HepG2 (cell line): ENCODE measurements around the gene EID3. TPM values are rescaled to one million over a fixed set of nuclear protein-coding genes. Genes with fewer than 3 reads are reported as not detected.

Experiments
- AKNA ChIP-seq: sonication (generic); formaldehyde crosslinking; IDR thresholded peaks from 2 replicates; pipeline ENCODE4 v1.4.0; 2020; ENCODE audit warnings: missing genetic modification reagents, borderline replicate concordance
- GABPB1 ChIP-seq: IDR thresholded peaks from 2 replicates; pipeline ENCODE4 v1.6.1; 2016; ENCODE audit warnings: mild to moderate bottlenecking, missing genetic modification reagents, moderate library complexity, missing compliant biosample characterization
- HINFP ChIP-seq: sonication (generic); formaldehyde crosslinking; IDR thresholded peaks from 2 replicates; pipeline ENCODE4 v1.4.0; 2020; ENCODE audit warnings: low read depth, mild to moderate bottlenecking, missing genetic modification reagents
- HMG20A ChIP-seq: IDR thresholded peaks from 2 replicates; pipeline ENCODE4 v1.6.1; 2016; ENCODE audit warnings: borderline replicate concordance
- MTF1 ChIP-seq: sonication (generic); formaldehyde crosslinking; IDR thresholded peaks from 2 replicates; pipeline ENCODE4 v1.5.0; 2020; ENCODE audit warnings: missing genetic modification reagents
- NFKB2 ChIP-seq: sonication (generic); formaldehyde crosslinking; IDR thresholded peaks from 2 replicates; pipeline ENCODE4 v1.4.0; 2020; ENCODE audit warnings: missing genetic modification reagents, borderline replicate concordance
- NFYC ChIP-seq: IDR thresholded peaks from 2 replicates; pipeline ENCODE4 v1.6.1; 2016; ENCODE audit warnings: missing genetic modification reagents, missing compliant biosample characterization
- ZBTB2 ChIP-seq: sonication (generic); formaldehyde crosslinking; IDR thresholded peaks from 2 replicates; pipeline ENCODE4 v1.8.0; 2022; ENCODE audit warnings: low read depth, missing genetic modification reagents
- ZBTB20 ChIP-seq: sonication (generic); formaldehyde crosslinking; IDR thresholded peaks from 2 replicates; pipeline ENCODE4 v1.8.1; 2023; ENCODE audit warnings: missing genetic modification reagents, low read depth, mild to moderate bottlenecking, borderline replicate concordance
- ZNF264 ChIP-seq: sonication (generic); formaldehyde crosslinking; IDR thresholded peaks from 2 replicates; pipeline ENCODE4 v1.4.0; 2020; ENCODE audit warnings: missing genetic modification reagents
- ZNF841 ChIP-seq: sonication (generic); formaldehyde crosslinking; IDR thresholded peaks from 2 replicates; pipeline ENCODE4 v1.8.1; 2023; ENCODE audit warnings: missing genetic modification reagents, borderline replicate concordance
- polyA plus RNA-seq, 8 experiments: library from polyadenylated mRNA; depleted of rRNA in 3 of 8; stranded (reverse) in 7 of 8; unstranded in 1 of 8; fragments of >200 nt; fragmentation: Illumina TruSeq in 4 of 8; extraction: Trizol in 4 of 8; gene quantifications; 2 replicates each; pipeline versions ENCODE4 v1.2.1 to v1.2.3, GENCODE V29; 2011 to 2016; ENCODE audit warnings: low read depth in 4 of 8, missing spikeins in 1 of 8, mixed read lengths in 1 of 8; ENCODE audit not compliant: insufficient read depth in 1 of 8
- total RNA-seq, 5 experiments: library from RNA; depleted of rRNA; stranded (reverse); fragments of >200 nt; fragmentation: Illumina TruSeq; extraction: Trizol; gene quantifications; 2 replicates each; pipeline ENCODE4 v1.2.3, GENCODE V29; 2016; ENCODE audit warnings: low read depth in 1 of 5
- TF ChIP-seq, protein P1 (sequence below): IDR thresholded peaks from 2 replicates; pipeline ENCODE4 v1.6.1; 2012; ENCODE audit warnings: low read depth, low read length, improper control_type of control experiment
- TF ChIP-seq, protein P2 (sequence below): sonication (generic); formaldehyde crosslinking; IDR thresholded peaks from 2 replicates; pipeline ENCODE4 v1.5.1; 2020; ENCODE audit warnings: mild to moderate bottlenecking, missing genetic modification reagents

EID3 gene
- total and polyA plus RNA-seq, 2 of the 13 experiments (the other 11 are each of a cell fraction or from before 2014, with no cell fraction given), result 0.38 to 4.5 TPM

DNA sequence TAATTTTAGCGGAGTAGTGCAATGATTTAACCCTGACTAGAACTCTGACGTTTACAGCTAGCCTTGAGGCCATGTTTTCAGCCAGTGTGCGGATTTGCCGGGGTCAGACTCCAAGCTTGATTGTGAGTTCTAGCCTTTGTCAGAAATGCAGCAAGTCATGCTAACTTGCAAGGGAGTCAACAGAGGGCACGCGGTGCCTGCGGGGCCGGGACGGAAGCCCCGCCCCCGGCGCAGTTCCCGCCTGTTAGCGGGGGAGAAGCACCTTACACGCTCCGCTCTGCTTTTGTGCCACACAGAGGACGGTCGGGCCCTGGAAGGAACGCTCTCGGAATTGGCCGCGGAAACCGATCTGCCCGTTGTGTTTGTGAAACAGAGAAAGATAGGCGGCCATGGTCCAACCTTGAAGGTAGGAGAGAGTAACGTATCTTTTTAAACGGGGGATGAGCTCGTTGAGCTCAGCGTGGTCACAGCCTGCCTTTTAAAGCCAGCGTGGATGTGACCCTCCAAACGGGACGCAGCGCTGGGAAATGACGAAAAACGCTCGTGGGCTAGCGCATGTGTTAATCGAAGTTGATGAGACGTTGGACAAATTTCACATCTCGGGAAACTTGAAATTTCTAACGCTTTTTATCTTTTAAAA lies 14.8 kb upstream of the EID3 start (continued):
- 0 out of 2 replicates have a peak, but pooled peaks have one; percentile 50 for TF ChIP-seq HINFP (CRISPR knock-in tag)
- TF ChIP-seq GABPB1 (CRISPR knock-in tag), result peak; percentile 85
- TF ChIP-seq MTF1, result peak; percentile 53; the same call in 1 of the 2 replicates
- peak; percentile 95; the same call in 1 of the 2 replicates for TF ChIP-seq NFKB2
- TF ChIP-seq, protein P1, sequence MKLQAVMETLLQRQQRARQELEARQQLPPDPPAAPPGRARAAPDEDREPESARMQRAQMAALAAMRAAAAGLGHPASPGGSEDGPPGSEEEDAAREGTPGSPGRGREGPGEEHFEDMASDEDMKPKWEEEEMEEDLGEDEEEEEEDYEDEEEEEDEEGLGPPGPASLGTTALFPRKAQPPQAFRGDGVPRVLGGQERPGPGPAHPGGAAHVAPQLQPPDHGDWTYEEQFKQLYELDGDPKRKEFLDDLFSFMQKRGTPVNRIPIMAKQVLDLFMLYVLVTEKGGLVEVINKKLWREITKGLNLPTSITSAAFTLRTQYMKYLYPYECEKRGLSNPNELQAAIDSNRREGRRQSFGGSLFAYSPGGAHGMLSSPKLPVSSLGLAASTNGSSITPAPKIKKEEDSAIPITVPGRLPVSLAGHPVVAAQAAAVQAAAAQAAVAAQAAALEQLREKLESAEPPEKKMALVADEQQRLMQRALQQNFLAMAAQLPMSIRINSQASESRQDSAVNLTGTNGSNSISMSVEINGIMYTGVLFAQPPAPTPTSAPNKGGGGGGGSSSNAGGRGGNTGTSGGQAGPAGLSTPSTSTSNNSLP, result 0 out of 2 replicates have a peak, but pooled peaks have one; percentile 25
- no peak; the same call in 1 of the 2 replicates for TF ChIP-seq ZNF841 (CRISPR knock-in tag)
- TF ChIP-seq ZBTB20 (CRISPR knock-in tag), result peak; percentile 86; the same call in 1 of the 2 replicates
- no peak for TF ChIP-seq ZBTB2 (CRISPR knock-in tag)
- TF ChIP-seq ZNF264 (CRISPR knock-in tag), result peak; percentile 67; the same call in 1 of the 2 replicates
- no peak for TF ChIP-seq AKNA (CRISPR knock-in tag)
- TF ChIP-seq NFYC, result peak; percentile 55
- TF ChIP-seq, protein P2, sequence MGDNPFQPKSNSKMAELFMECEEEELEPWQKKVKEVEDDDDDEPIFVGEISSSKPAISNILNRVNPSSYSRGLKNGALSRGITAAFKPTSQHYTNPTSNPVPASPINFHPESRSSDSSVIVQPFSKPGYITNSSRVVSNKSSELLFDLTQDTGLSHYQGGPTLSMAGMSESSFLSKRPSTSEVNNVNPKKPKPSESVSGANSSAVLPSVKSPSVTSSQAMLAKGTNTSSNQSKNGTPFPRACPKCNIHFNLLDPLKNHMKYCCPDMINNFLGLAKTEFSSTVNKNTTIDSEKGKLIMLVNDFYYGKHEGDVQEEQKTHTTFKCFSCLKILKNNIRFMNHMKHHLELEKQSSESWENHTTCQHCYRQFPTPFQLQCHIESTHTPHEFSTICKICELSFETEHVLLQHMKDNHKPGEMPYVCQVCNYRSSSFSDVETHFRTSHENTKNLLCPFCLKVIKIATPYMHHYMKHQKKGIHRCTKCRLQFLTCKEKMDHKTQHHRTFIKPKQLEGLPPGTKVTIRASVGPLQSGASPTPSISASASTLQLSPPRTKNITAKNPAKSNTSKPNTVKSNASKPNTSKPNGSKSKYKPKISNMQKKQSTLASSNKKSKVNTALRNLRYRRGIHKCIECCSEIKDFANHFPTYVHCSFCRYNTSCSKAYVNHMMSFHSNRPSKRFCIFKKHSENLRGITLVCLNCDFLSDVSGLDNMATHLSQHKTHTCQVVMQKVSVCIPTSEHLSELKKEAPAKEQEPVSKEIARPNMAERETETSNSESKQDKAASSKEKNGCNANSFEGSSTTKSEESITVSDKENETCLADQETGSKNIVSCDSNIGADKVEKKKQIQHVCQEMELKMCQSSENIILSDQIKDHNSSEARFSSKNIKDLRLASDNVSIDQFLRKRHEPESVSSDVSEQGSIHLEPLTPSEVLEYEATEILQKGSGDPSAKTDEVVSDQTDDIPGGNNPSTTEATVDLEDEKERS (CRISPR knock-in tag), result peak; percentile 46; the same call in 1 of the 2 replicates
- TF ChIP-seq HMG20A (CRISPR knock-in tag), result 0 out of 2 replicates have a peak, but pooled peaks have one; percentile 52
